Activated CD8-positive, alpha-beta memory T cell treated with anti-CD3 and anti-CD28 coated beads for 48 hours (primary cell): Measurements from ENCODE around the gene CYB5B.

Source experiments
- DNase-seq, 3 experiments: peaks; one replicate each; pipeline ENCODE4 v3.0.0-alpha.2; 2020; ENCODE audit warnings: low read depth in 2 of 3, low spot score in 2 of 3

The CYB5B gene, protein sequence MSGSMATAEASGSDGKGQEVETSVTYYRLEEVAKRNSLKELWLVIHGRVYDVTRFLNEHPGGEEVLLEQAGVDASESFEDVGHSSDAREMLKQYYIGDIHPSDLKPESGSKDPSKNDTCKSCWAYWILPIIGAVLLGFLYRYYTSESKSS

DNA sequence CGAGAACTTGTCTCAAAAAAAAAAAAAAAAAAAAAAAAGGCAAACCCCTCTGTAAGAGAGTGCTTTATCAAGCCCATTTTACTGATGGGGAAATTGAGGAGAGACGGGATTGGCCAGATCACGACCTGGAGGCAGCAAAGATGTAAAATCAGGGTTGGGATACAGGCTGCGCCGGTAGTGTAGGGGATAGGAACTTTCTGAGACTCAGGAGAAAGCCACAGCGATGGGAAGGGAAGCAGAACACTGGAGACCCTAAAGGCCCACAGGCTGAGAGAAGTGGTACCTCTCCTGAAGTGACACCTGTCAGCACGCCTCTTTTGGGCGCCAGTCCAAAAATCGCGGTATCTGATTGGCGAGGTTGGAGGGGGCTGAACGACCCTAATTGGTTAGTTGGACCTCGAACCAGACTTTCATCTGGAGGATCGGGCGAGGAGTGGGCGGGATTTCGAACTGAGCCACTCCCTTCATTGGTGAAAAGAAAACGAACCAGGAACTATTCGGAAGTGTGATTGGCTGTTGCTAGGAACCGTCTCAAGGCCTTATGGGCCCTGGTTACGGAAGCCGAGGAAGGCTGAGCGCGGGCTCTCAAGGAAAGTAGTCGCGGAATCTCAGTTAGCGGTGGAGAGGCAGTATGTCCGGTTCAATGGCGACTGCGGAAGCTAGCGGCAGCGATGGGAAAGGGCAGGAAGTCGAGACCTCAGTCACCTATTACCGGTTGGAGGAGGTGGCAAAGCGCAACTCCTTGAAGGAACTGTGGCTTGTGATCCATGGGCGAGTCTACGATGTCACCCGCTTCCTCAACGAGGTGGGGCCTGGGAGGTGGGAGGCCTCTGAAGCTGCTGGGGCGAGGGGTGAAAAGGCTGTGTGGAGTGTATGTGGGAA, at the start of gene CYB5B:
TSS of gene CYB5B (plus strand) at position 567 of the 882 bp plus-strand sequence. CDS start at position 632, 65 bp downstream.
- peak; percentile 74 to 88 (median 85) for DNase-seq

DNA sequence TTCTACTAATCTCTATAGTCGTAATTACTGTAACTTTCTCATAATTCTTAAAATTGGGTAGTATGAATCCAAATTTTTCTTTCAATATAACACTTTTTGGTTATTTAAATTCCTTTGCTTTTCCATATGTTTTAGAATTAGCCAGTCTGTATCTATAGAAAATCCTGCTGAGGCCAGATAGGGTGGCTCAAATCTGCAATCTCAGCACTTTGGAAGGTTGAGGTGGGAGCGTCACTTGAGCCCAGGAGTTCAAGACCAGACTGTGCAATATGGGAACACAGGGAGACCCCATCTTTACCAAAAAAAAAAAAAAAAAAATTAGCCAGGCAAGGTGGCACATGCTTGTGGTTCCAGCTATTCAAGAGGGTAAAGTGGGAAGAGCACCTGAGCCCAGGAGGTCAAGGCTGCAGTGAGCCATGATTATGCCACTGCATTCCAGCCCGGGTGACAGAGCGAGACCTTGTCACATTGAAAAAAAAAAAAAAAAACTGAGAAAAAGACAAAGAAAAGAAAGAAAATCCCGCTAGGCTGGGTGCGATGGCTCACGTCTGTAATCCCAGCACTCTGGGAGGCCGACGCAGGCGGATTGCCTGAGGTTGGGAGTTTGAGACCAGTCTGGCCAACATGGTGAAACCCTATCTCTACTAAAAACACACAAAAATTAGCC, 47.9 kb upstream of the CYB5B start:
- DNase-seq = no peak

DNA sequence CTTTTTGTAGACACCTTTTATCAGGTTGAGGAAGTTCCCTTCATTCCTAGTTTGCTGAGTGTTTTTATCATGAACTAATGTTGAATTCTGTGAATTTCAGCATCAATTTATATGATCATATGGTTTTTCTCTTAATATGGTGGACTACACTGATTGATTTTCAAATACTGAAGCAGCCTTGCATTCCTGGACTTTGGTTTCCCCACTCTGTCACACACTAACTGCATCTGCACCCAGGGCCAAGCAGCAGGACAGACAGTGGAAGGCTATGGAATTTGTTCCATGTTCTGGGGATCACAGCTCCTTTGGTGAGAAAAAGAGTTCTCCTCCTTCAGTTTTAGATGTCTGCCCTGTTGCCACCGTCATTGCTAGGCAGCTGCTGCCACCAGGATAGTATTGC, 46.4 kb upstream of the CYB5B start:
- no peak for DNase-seq

DNA sequence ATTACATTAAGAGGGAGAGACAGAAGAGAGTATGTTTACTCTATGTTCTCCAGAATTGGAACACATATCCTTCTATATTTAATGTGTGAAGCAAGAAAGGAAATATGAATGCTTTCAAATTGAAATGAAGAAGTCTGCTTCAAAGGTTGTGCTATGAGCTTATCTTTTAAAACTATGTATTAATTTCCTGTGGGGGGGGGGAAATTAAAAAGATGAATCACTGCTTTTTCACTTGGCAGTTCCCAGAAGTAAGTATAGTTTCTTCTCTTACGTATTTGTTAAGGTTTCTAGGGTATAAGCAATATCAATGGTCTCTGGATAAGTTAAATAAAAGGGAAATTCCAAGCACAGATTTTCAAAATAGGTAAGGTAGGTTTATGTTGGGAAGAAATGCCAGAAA, 45.7 kb upstream of the CYB5B start:
- DNase-seq = no peak

DNA sequence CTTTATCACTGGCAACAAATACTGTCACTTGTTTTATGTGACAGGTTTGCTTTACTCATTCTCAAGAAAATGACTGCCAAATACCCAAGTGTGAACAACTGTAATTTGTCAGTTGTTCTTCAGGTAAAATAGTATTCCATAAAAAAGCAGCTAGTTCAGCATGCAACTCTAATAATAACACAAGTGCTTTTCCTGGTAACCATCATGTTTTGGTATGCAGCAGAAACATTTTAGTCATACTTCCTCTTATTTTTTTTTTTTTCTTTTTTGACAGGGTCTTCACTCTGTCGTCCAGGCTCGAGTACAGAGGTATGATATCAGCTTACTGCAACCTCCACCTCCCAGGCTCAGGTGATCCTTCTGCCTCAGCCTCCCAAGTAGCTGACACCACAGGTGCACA, 43.2 kb upstream of the CYB5B start:
- no peak for DNase-seq

DNA sequence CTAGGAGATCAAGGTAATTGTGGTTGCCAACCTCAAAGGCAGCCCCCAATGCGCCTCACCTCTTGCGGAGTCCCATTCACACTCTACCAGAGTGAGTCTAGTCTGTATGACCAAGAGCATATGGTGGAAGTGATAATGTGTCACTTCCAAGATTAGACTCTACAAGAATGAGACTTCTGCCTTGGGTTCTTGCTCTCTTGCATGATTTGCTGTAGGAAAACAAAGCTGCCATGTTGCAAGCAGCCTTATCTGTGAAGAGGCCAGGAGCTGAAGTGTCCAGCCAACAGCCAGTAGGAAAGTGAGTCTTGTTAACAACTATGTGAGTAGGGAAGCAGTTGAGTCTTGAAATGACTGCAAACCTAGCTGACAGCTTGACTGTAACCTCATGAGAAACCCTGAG, 42.0 kb upstream of the CYB5B start:
- DNase-seq = no peak

DNA sequence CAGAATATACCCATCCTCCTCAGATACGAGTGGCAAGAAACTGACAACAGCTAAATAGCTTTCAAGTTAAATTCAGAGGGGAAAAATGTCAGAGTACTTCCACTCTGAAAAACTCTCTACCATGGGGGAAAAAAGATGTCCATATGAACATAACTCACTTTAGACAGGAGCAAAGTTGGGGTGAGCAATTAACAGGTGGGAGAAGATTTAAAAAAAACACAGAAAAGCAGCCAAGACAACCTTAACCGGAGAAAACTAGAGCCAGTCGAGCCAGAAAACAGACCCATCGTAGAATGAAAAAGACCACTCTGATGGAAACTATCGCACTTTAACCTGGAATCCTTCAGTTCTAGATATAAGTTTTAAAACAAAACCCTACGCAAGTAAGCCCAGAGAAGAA, 39.4 kb upstream of the CYB5B start:
- DNase-seq = no peak

DNA sequence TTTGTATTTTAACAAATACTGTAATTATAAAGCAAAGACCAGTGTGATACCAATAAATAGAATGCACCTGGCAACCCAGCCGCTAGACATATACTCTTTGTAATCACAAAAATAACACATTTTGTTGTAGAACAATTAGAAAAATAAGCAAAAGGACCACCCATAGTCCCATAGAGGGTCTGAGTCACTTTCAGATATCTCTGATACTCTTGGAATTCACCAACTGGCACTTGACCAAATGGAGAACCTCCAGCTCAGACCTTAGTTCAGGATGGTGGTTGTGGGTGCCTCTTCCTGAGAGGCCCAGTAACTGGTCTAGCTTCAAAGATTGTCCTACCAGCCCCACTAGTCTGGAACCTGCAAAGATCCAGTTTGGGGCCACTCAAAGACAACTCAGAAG, 37.8 kb upstream of the CYB5B start:
- no peak for DNase-seq

DNA sequence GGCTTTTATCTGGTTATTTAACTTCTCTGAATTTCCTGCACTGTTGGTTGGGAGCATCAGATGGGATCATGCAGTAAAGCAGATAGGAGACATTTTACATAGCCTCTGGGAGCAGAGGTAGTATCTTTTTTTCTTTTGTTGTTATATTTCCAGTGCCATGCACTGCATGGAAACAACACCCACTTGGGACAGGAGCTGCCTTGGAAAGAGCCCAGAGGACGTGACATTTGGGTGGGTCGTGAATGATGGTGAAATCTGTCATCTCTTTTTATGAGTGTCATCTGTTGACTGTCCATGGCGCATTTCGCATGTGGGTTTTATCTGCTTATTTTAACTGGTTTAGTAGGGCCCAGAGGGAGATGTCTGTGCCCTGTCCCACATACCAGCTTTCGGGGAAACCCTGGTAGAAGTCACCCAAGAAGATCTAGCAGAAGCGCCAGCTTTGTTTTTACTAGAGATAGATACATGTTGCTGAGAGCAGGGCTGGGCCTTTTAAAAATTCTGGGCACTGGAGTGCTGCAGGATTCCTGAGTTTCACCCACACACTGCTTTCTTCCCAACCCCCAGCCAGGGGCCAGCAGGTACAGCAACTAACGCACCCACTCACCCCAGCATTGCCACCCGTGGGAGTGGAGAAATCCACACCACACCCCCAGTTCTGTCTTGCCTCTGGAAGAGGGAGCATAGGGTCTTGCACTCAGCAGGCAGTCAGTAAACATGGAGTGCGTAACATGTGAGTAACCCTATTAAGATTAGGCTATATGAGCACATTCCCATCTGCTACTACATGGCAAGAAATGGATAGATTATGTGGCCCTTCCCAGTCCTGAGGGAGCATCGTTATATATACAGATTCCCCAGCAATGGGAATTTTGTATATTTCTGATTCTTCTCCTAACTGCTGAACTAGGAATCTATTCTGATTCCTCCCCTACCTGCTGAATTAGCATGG, 30.2 kb upstream of the CYB5B start:
- DNase-seq = no peak

DNA sequence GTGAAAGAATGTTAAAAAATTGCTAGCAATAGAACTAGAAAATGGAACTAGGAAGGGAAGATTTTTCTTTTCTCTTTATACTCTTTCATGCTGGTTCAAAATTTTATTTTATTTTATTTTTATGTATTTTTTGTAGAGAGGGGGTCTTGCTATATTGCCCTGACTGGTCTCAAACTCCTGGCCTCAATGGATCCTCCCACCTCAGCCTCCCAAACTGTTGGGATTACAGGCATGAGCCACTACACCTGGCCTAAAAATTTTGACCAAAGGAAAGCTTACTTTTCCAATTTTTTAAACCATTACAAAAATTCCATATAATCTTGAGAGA, 28.6 kb upstream of the CYB5B start:
- DNase-seq = no peak

DNA sequence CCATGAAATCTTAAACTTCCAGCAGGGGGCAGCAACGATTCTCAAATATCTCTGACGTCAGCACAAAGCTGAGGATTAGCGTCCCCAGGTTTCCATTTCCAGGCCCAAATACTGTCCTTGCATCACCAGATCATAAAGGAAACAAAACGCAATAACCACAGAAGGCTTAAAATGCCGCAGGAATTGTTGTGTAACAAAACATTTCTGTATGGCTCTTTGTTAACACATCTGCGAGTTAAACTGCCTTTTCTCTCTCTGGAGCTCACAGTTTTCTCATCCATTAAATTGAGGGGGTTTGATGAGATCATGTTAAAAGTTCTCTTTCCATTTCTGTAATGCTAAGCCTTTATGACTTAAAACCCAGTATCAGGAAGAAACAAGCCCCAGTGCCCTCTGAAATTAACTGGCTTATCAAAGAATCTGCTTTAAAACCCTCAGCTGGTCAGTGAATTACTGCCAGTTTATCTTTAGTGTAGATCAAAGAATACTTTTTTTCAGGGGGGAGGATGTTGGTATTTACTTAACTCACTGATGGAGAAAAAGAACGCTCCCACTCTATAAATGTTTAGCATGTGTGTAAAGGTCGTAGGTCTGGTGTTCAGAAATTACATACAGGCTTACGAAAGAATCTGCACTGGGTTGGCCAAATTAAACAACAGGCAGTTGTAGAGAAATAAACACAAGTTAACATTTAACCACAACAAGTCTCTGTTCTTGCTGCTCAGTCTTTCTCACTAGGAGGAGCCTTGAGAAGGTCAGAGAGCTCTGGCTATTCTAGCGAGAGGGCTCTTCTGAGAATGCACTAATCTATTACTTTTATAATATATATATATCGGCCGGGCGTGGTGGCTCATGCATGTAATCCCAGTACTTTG, 28.0 kb upstream of the CYB5B start:
- peak in 2 of 3 experiments; percentile 7 to 52 for DNase-seq

DNA sequence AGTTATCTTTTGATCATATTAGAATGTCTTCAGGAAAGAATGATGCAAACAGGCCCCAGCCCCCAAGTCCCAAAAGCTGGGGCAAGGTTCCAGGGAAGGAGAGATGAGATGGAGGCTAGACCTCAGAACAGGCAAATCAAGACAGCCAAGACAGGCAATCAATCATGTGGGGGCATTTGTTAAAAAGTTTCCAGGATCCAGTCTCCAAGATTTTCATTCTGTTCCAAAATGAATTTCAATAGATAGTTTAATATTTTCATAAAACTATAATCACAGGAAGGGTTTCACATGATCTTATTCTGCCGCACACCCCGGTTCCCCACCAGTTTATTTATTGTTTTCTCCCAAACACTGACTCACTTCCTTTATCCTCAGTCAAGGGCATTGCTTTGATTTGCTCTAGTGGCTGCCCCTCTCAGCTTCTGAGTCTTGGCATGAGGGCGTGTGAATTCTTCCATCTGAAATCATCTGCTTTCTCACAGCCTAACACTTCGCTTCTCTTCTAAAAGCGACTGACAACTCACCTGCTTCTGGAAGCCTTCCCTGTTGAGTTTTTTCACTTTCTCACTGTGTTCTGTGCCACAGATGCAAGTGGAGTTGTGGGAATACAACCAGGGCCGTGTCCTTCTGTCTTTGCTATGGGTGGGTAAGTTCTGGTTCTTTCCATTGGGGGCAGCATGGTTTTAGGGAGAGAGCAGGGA, 26.4 kb upstream of the CYB5B start:
- DNase-seq = no peak

DNA sequence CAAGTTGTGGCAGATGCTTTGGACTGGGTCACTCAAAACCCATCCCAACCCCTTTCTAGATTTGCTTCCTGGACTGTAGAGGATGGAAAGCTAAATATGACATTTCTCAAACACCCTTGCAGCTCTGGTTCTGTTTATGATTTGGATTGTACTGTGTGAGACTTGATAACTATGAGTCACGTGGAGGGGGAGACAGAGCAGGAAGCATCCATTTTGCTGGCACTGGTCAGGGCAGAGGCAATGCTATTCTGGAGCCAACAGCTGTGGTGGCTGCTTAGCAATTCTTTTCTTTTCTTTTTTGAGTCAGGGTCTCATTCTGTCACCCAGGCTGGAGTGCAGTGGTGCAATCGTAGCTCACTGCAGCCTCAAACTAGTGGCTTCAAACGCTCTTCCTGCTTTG, 25.1 kb upstream of the CYB5B start:
- DNase-seq = no peak

DNA sequence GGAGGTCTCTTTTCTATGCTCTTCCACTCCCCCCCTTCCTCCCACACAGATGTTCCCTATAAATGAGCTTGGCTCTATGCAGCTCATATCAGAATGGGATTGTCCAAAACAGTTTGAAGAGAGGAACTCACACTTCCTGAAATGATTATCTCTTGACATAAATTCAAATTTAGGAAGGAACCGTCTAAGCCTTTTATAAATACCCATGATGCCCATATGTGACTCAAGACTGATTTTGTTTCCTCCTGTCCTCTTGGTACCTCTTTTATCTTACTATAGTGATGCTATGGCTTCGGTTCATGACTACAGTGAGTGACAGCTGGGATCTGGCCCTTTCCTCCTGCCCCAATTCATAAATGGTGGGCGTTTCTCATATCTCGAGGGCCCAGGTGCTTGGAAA, 22.0 kb upstream of the CYB5B start:
- no peak for DNase-seq

DNA sequence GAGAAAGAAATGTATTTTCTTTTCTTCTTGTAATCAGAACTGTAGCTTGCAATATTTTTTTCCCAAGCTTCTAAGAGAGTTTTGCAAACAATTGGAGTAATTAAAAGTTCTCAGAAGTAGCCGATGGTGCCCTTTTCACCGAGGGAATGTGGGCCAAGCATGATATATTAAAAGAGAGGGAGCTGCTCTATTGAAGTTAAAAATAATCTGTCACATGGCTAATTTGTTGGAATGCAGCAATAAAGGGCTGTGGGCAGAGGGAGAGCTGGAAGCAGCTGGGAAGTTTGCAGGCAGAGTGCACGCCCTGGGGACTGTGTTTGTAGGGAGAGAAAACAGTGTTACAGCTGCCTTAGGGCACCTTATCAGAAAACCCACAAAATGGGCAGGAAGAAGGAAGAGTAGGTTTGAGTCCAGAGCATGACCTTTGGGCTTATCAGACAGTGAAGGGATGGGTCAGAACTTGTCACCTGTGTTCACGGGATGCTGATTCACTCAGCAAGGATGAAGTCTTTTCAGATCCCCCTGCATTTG, 20.1 kb upstream of the CYB5B start:
- no peak for DNase-seq

DNA sequence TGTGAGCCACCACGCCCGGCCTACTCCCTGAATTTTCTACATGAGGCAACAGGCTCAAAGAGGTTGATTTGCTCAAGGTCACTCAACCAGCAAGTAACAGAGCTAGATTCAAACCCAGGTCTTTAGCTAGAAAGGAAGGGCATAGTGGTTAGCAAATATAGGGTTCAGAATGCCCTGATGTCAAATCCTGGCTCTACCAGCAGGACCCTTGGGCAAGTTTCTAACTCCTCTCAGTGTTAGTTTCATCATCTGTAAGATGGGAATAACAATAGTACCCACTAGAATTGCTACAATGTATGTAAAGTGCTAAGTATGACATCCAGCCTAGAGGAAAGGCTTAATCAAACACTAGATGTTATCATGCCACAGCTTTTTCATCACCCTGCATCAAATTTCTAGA, 19.1 kb upstream of the CYB5B start:
- DNase-seq = no peak

DNA sequence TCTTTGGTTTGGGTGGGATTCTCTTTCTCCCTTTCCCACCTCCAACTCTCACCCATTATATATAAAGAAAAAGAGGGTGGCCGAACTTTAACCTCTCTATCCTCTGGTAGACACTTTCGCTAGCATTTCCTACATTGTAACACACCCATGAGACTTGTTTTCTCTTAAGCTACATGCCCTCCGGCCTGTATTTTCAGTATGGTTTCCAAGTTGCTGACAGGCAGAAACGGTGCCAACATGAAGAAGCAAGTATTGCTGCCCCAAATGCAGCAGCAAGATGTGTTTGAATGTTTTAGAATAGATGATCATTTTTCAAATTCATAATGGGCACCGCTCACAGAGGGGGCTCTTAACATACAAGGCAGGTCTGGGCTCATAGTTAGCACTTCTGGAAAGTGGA, 18.7 kb upstream of the CYB5B start:
- no peak for DNase-seq

DNA sequence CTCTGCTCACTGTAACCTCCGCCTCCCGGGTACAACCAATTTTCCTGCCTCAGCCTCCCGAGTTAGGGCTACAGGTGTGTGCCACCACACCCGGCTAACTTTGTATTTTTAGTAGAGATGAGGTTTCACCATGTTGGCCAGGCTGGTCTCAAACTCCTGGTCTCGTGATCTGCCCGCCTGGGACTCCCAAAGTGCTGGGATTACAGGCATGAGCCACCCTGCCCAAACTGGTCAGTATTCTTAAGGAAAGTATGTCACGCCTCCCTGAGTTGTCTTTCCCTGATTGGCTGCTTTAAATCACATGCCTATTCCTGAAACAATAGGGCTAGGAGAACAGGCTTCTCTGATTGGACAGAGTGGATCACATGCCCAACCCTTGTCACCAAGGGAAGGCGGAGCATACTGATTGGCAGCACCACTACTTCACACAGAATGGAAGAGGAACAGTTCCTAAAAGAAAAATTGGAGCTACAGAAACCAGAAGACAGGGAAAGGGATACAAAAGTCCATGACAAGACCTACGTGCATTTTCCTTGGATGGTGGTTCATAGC, 17.6 kb upstream of the CYB5B start:
- no peak for DNase-seq

DNA sequence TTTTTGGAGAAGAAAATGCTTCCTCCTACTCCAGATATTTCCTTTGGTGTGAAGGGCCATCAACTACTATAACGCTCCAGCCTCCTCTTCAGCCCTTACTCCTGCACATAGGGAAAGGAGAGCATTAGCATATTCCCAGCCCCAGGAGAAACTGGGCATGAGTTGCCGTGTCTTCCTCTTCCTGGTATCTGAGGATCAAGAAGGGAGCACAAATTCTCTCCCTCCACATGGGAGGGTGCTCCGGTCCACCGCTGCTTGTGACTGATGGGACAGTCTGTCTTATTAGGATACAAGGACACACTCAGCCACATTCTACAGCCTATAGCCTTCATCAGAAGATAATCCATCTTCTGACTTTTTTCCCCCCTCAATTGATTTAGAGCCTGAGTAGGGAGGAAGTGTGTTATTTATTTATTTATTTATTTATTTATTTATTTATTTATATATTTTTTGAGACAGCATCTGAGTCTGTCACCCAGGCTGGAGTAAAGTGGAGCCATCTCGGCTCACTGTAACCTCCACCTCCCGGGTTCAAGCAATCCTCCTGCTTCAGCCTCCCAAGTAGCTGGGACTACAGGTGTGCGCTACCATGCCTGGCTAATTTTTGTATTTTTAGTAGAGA, 16.6 kb upstream of the CYB5B start:
- no peak for DNase-seq
